Right cardiac atrium (tissue), 5 donors: ENCODE data around the gene FAM98C. TPM values are rescaled to one million over a fixed set of nuclear protein-coding genes. Genes with fewer than 3 reads are reported as not detected.

Experiments used
- polyA plus RNA-seq: library from polyadenylated mRNA; stranded (reverse); fragments of 200-250 nt; gene quantifications from one replicate; pipeline ENCODE4 v1.2.3, GENCODE V29; 2013
- total RNA-seq, 4 donors: library from RNA; stranded (reverse); fragmentation: NEBNext Ultra II Directional; extraction: Animal tissue kit (Norgen Biotek cat#: 25700); gene quantifications; one replicate each; pipeline ENCODE4 v1.2.1, GENCODE V29; 2021
- donor health status: healthy with polysubstance abuse.
- donor health status: DM: no; HTN: yes; CAD: no.
- donor health status: DM: no; HTN: no; CAD: no.
- donor health status: DM: no; HTN: yes; CAD: no; lungs with severe emphysema.
- donor health status: DM: yes; HTN: yes; CAD: no.

FAM98C gene
- total and polyA plus RNA-seq, 5 donors, result 10.3 to 16.7 (median 11.6) TPM

Other genes with a start within 250 kb of the FAM98C start
- gene DPF1, start 178.9 kb upstream of the FAM98C start, total RNA-seq, result under 1 TPM in 1 of 4 donors, not detected in 3; 0.36 TPM
- gene DPF1, start 178.9 kb upstream of the FAM98C start, polyA plus RNA-seq, result 0.09 TPM
- gene PPP1R14A, start 146.7 kb upstream of the FAM98C start, total RNA-seq, result 10 to 100 TPM; 13.3 to 29.0 (median 21.7) TPM
- gene PPP1R14A, start 146.7 kb upstream of the FAM98C start, polyA plus RNA-seq, result 51.1 TPM
- gene SPINT2, start 138.5 kb upstream of the FAM98C start, total RNA-seq, result 10 to 100 TPM in 3 of 4 donors, 1 to 10 TPM in 1; 9.0 to 16.6 (median 12.2) TPM
- gene SPINT2, start 138.5 kb upstream of the FAM98C start, polyA plus RNA-seq, result 5.7 TPM
- gene C19orf33, start 98.8 kb upstream of the FAM98C start, total RNA-seq, result under 1 TPM in 2 of 4 donors, not detected in 2; 0.57 to 0.89 TPM
- gene C19orf33, start 98.8 kb upstream of the FAM98C start, polyA plus RNA-seq, result 4.3 TPM
- 10 to 100 TPM; 15.9 to 24.4 (median 19.9) TPM for gene YIF1B, start 87.1 kb upstream of the FAM98C start, total RNA-seq
- gene YIF1B, start 87.1 kb upstream of the FAM98C start, polyA plus RNA-seq, result 25.7 TPM
- gene KCNK6, start 83.2 kb upstream of the FAM98C start, total RNA-seq, result 1 to 10 TPM; 2.2 to 3.0 (median 2.8) TPM
- gene KCNK6, start 83.2 kb upstream of the FAM98C start, polyA plus RNA-seq, result 2.4 TPM
- gene CATSPERG, start 67.3 kb upstream of the FAM98C start, total RNA-seq, result 1 to 10 TPM; 1.2 to 2.0 (median 1.6) TPM
- 1.4 TPM for gene CATSPERG, start 67.3 kb upstream of the FAM98C start, polyA plus RNA-seq
- gene PSMD8, start 28.5 kb upstream of the FAM98C start, total RNA-seq, result 100 to 1,000 TPM; 223 to 311 (median 259) TPM
- 255 TPM for gene PSMD8, start 28.5 kb upstream of the FAM98C start, polyA plus RNA-seq
- 1 to 10 TPM in 1 of 4 donors, under 1 TPM in 3; 0.09 to 1.3 (median 0.63) TPM for gene GGN, start 15.1 kb upstream of the FAM98C start, total RNA-seq
- 0.11 TPM for gene GGN, start 15.1 kb upstream of the FAM98C start, polyA plus RNA-seq
- 1 to 10 TPM in 1 of 4 donors, under 1 TPM in 3; 0.26 to 2.3 (median 0.63) TPM for gene SPRED3, start 14.4 kb upstream of the FAM98C start, total RNA-seq
- gene SPRED3, start 14.4 kb upstream of the FAM98C start, polyA plus RNA-seq, result 0.27 TPM
- gene RASGRP4, start 23.1 kb downstream of the FAM98C start, total RNA-seq, result 1 to 10 TPM; 1.3 to 3.2 (median 1.8) TPM
- 0.81 TPM for gene RASGRP4, start 23.1 kb downstream of the FAM98C start, polyA plus RNA-seq
- gene RYR1, start 30.6 kb downstream of the FAM98C start, total RNA-seq, result 1 to 10 TPM in 3 of 4 donors, under 1 TPM in 1; 0.80 to 1.6 (median 1.2) TPM
- 1.1 TPM for gene RYR1, start 30.6 kb downstream of the FAM98C start, polyA plus RNA-seq
- 1 to 10 TPM; 1.0 to 4.4 (median 3.0) TPM for gene MAP4K1, start 214.9 kb downstream of the FAM98C start, total RNA-seq
- 0.88 TPM for gene MAP4K1, start 214.9 kb downstream of the FAM98C start, polyA plus RNA-seq
- gene EIF3K, start 216.1 kb downstream of the FAM98C start, total RNA-seq, result 100 to 1,000 TPM; 477 to 576 (median 534) TPM
- 829 TPM for gene EIF3K, start 216.1 kb downstream of the FAM98C start, polyA plus RNA-seq
- 100 to 1,000 TPM; 116 to 226 (median 122) TPM for gene ACTN4, start 244.6 kb downstream of the FAM98C start, total RNA-seq
- gene ACTN4, start 244.6 kb downstream of the FAM98C start, polyA plus RNA-seq, result 87.4 TPM